OCI-LY7 (cell line): Measurements from ENCODE around the gene STK16. TPM values are rescaled to one million over a fixed set of nuclear protein-coding genes. Genes with fewer than 3 reads are reported as not detected.

Experiments used
- BruUV-seq: library from RNA; stranded (reverse); fragments of 400-500 nt; replicated peaks from 2 replicates; lab custom pipeline; 2021; lab: Mats Ljungman, UMichigan
- CTCF ChIA-PET: fragments of 300-600 bp; sonication (Branson Sonifier 250); formaldehyde crosslinking; loops from one replicate; lab custom pipeline; 2022; ENCODE audit warnings: antibody characterized with exemption; ENCODE audit not compliant: unreplicated experiment; lab: Charles Lee
- POLR2A ChIA-PET: fragments of 300-600 bp; sonication (Branson Sonifier 250); formaldehyde crosslinking; loops from one replicate; lab custom pipeline; 2022; ENCODE audit warnings: antibody characterized with exemption; lab: Charles Lee
- DNase-seq: peaks from one replicate; pipeline ENCODE4 v3.0.0-alpha.2; 2015; ENCODE audit warnings: low spot score
- H2AFZ ChIP-seq: fragments of 200-600 bp; sonication (generic), shearing (Covaris generic); 2 replicates; pipeline ENCODE4 v1.6.1; 2014; ENCODE audit warnings: mild to moderate bottlenecking, antibody characterized with exemption, low read length, moderate library complexity
- H3K27ac ChIP-seq: fragments of 200-600 bp; sonication (generic); 2 replicates; pipeline ENCODE4 v1.5.1; 2014; ENCODE audit warnings: mixed run types, low read depth, mild to moderate bottlenecking, moderate library complexity, low read length, inconsistent platforms; ENCODE audit not compliant: poor library complexity, severe bottlenecking
- H3K36me3 ChIP-seq: fragments of 200-600 bp; sonication (generic); 2 replicates; pipeline ENCODE4 v1.6.1; 2014; ENCODE audit warnings: mild to moderate bottlenecking, antibody characterized with exemption, low read length, moderate library complexity, mixed read lengths; ENCODE audit not compliant: insufficient read depth
- H3K4me1 ChIP-seq: fragments of 200-600 bp; sonication (generic); 2 replicates; pipeline ENCODE4 v1.5.1; 2014; ENCODE audit warnings: mild to moderate bottlenecking, low read length; ENCODE audit not compliant: insufficient read depth, poor library complexity, severe bottlenecking
- H3K4me2 ChIP-seq: fragments of 200-600 bp; sonication (generic); 2 replicates; pipeline ENCODE4 v1.6.1; 2014; ENCODE audit warnings: mild to moderate bottlenecking, low read length
- H3K4me3 ChIP-seq: fragments of 200-600 bp; sonication (generic); 2 replicates; pipeline ENCODE4 v1.5.1; 2014; ENCODE audit warnings: mild to moderate bottlenecking, low read depth, low read length; ENCODE audit not compliant: poor library complexity, severe bottlenecking
- H3K79me2 ChIP-seq: fragments of 200-600 bp; sonication (generic); 2 replicates; pipeline ENCODE4 v1.6.1; 2016; ENCODE audit warnings: low read depth, mild to moderate bottlenecking, low read length, moderate library complexity, mixed read lengths; ENCODE audit not compliant: insufficient read depth
- H3K9me2 ChIP-seq: fragments of 200-600 bp; sonication (generic); 2 replicates; pipeline ENCODE4 v1.6.1; 2016; ENCODE audit warnings: mild to moderate bottlenecking, low read length, mixed read lengths; ENCODE audit not compliant: insufficient read depth
- H3K9me3 ChIP-seq: fragments of 200-600 bp; sonication (generic); 2 replicates; pipeline ENCODE4 v1.6.1; 2014; ENCODE audit warnings: mild to moderate bottlenecking, mixed run types, low read length, mixed read lengths
- H4K20me1 ChIP-seq: fragments of 200-600 bp; sonication (generic); 2 replicates; pipeline ENCODE4 v1.6.1; 2014; ENCODE audit warnings: mild to moderate bottlenecking, antibody characterized with exemption, low read length, moderate library complexity, mixed read lengths; ENCODE audit not compliant: insufficient read depth
- CTCF ChIP-seq: fragments of 200-600 bp; sonication (generic); conservative IDR thresholded peaks from 2 replicates; pipeline ENCODE4 v1.5.1; 2014; ENCODE audit warnings: mild to moderate bottlenecking, antibody characterized with exemption, low read length, moderate library complexity, mixed read lengths
- EZH2phosphoT487 ChIP-seq: fragments of 200-600 bp; sonication (generic); IDR thresholded peaks from 2 replicates; pipeline ENCODE4 v1.6.1; 2018; ENCODE audit warnings: low read depth, borderline replicate concordance, mild to moderate bottlenecking, mixed run types, antibody characterized with exemption, low read length, moderate library complexity, mixed read lengths
- intact Hi-C: fragments of 100-400 bp; cut with micrococcal nuclease; formaldehyde crosslinking; loops from one replicate; pipeline ENCODE4 v1.10.0; 2022; ENCODE audit not compliant: unreplicated experiment
- total RNA-seq, 2 experiments: library from RNA; depleted of rRNA in 1 of 2; stranded (reverse); fragments of >200 nt in 1 of 2; shearing (Covaris generic) in 1 of 2; gene quantifications; 2 replicates each; pipeline ENCODE4 v1.2.3, GENCODE V29; 2014 to 2022

The STK16 gene
- total RNA-seq, 2 experiments from 2014 or later = 23.4 to 39.5 TPM

GRCh38 chr2:219281588-219281987, 36.3 kb downstream of the STK16 start:
- Histone ChIP-seq H3K4me2 (no peak overlapping the region), H3K79me2 (peaks cover 19% of the 10 kb centered on the region; the same call in 1 of the 2 replicates), H3K27ac (no peak overlapping the region), H3K9me2 (no peaks in the 10 kb centered on the region), H2AFZ (no peak overlapping the region), H3K4me3 (no peak overlapping the region), H4K20me1 (peaks cover 5% of the 10 kb centered on the region), H3K4me1 (peaks cover 36% of the 10 kb centered on the region), H3K36me3 (peaks cover 54% of the 10 kb centered on the region), H3K9me3 (no peaks in the 10 kb centered on the region)
- POLR2A ChIA-PET = interaction anchor here (0.6 to 2.4 kb wide), 2 partner anchors 13 to 623 kb away, joined by 3 to 13 read pairs; no protein-coding TSS in a partner anchor
- intact Hi-C loops = no loop called here
- no peak for DNase-seq
- TF ChIP-seq CTCF = no peak
- TF ChIP-seq EZH2phosphoT487 = no peak
- CTCF ChIA-PET = interaction anchor here (2.1 kb wide), 1 partner anchor 14 kb away, joined by 8 read pairs; no protein-coding TSS in a partner anchor
- no TSS peak for BruUV-seq

GRCh38 chr2:219282375-219282774, 37.1 kb downstream of the STK16 start:
- no peak overlapping the region for H2AFZ ChIP-seq
- H3K36me3 ChIP-seq = peaks cover 54% of the 10 kb centered on the region
- H3K79me2 ChIP-seq = peaks cover 13% of the 10 kb centered on the region; the same call in 1 of the 2 replicates
- BruUV-seq = no TSS peak
- no peak overlapping the region for H3K4me3 ChIP-seq
- no peaks in the 10 kb centered on the region for H3K9me2 ChIP-seq
- peaks cover 29% of the 10 kb centered on the region for H3K4me1 ChIP-seq
- no peak for DNase-seq
- intact Hi-C loops = no loop called here
- POLR2A ChIA-PET = interaction anchor here (2.4 kb wide), 1 partner anchor 12 kb away, joined by 13 read pairs; no protein-coding TSS in a partner anchor
- CTCF ChIA-PET = no interaction called here
- H3K9me3 ChIP-seq = no peaks in the 10 kb centered on the region
- H4K20me1 ChIP-seq = peaks cover 5% of the 10 kb centered on the region
- TF ChIP-seq CTCF = no peak
- H3K27ac ChIP-seq = no peak overlapping the region
- no peak overlapping the region for H3K4me2 ChIP-seq

- H3K36me3 ChIP-seq = peaks cover 54% of the 10 kb centered on the region
- no TSS peak for BruUV-seq
- intact Hi-C loops = no loop called here
Observed at GRCh38 chr2:219282943-219283581, 37.8 kb downstream of the STK16 start.

More at GRCh38 chr2:219282943-219283581, 37.8 kb downstream of the STK16 start:
- Histone ChIP-seq H4K20me1 (peaks cover 5% of the 10 kb centered on the region), H2AFZ (no peak overlapping the region), H3K4me3 (no peak overlapping the region), H3K4me1 (peaks cover 25% of the 10 kb centered on the region), H3K27ac (no peak overlapping the region), H3K4me2 (no peak overlapping the region), H3K9me3 (no peaks in the 10 kb centered on the region), H3K9me2 (no peaks in the 10 kb centered on the region), H3K79me2 (peaks cover 12% of the 10 kb centered on the region; the same call in 1 of the 2 replicates)
- CTCF ChIA-PET = no interaction called here
- POLR2A ChIA-PET = no interaction called here
- no peak for TF ChIP-seq EZH2phosphoT487
- TF ChIP-seq CTCF = no peak
- DNase-seq = no peak
